Measurements from ENCODE around the gene RAB14. TPM values are rescaled to one million over a fixed set of nuclear protein-coding genes. Genes with fewer than 3 reads are reported as not detected.
"Not testable (repeated sequence)": the region's sequence is repeated elsewhere in the genome, so short reads cannot be mapped to it uniquely, and the experiment has no call there.

RAB14 gene
- total and polyA plus RNA-seq, 2 donors (not counting 1 experiment from before 2014, with no cell fraction given), result 29.1 to 46.6 TPM

DNA sequence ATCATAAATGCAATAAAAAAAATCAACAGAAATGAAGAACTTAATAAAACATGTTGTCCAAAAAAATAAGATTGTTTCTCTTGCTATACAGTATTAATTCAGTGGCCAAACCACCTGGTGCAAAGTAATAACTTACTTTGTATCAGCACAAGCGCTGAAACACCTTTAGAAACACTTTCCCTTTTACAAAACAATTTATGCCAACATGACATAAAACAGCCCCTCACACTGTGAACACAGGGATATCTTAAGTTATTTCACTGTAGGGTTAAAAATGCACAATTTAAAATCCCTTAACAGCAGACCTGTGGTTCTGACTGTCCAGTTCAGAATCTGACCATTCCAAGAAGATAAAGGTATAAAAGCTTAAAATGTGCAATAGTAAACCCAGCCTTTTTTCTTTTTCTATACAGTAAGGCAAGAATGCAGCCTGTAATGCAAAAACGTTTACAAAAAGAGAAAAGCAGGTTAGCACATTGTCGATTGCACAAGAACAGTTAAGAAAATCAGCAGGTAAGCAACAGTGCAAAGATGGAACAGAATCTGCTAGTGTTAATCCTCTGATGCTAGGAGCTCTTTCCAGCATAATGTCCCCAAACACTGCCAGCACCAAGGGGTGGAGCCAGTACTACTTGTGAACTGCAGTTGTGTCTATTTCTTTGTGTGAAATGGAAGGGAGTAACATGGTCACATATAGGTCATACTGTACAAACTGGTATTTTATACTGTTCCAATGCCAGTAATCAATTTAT is 21.6 kb downstream of the RAB14 start:
- DNase-seq (ENCODE audit: low read depth in 2 of 2), result no peak
- H3K4me1 ChIP-seq (ENCODE audit: control insufficient read depth, extremely low read depth, insufficient read depth, low read length), result no peaks in the 10 kb centered on the region
- H3K4me2 ChIP-seq (ENCODE audit: extremely low read depth, insufficient read depth, low read length), result no peak overlapping the region
- TF ChIP-seq CTCF (conservative IDR thresholded peaks at IDR 0.05 in 1 of 2, IDR thresholded peaks at IDR 0.05 in 1 of 2; ENCODE audit: low read depth in 1 of 2, low read length in 2 of 2) (no peak), EZH2 (IDR thresholded peaks at IDR 0.05; ENCODE audit: low read length, missing control alignments) (no peak)
- peaks cover 12% of the 10 kb centered on the region for H3K79me2 ChIP-seq (ENCODE audit: control insufficient read depth, insufficient read depth, low read length)
- no peak overlapping the region for H3K27ac ChIP-seq (ENCODE audit: insufficient read depth, low read length)
- no peaks in the 10 kb centered on the region for H4K20me1 ChIP-seq (ENCODE audit: control insufficient read depth, extremely low read depth, insufficient read depth, low read length)
- no peak overlapping the region for H3K9ac ChIP-seq (ENCODE audit: insufficient read depth, low read length)
- H3K27me3 ChIP-seq (ENCODE audit: control insufficient read depth, insufficient read depth, low read length), result no peaks in the 10 kb centered on the region
- H3K36me3 ChIP-seq (ENCODE audit: control insufficient read depth, insufficient read depth, low read length), result no peaks in the 10 kb centered on the region
- H3K4me3 ChIP-seq (replicated peaks in 1 of 4; ENCODE audit: control extremely low read depth in 1 of 4, insufficient read depth in 1 of 4, low read depth in 3 of 4, low read length in 4 of 4), result no peak overlapping the region
- H3K9me3 ChIP-seq (ENCODE audit: control insufficient read depth, insufficient read depth, low read depth, low read length), result no peaks in the 10 kb centered on the region
- H2AFZ ChIP-seq (ENCODE audit: low read length), result no peak overlapping the region

DNA sequence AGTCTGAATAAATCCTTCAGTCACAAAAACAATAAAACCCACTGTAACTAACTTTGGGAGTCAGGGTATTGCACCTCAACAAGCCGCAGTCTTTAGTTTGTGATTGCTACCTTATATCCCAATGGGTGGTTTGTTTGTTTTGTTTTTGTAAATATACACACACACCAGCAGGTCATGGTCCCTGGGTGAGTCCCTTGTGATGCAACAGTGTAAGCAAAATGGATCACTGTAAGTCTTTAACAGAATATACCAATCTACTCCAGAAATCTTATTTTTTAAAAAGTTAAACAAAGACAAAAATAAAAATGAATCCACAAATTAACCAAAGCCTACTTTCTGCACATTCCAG is 22.3 kb downstream of the RAB14 start:
- not testable (repeated sequence) for H3K27me3 ChIP-seq (ENCODE audit: control insufficient read depth, insufficient read depth, low read length); H3K9ac ChIP-seq (ENCODE audit: insufficient read depth, low read length); H3K4me3 ChIP-seq (replicated peaks in 1 of 4; ENCODE audit: control extremely low read depth in 1 of 4, insufficient read depth in 1 of 4, low read depth in 3 of 4, low read length in 4 of 4); H2AFZ ChIP-seq (ENCODE audit: low read length); H3K4me1 ChIP-seq (ENCODE audit: control insufficient read depth, extremely low read depth, insufficient read depth, low read length); H3K4me2 ChIP-seq (ENCODE audit: extremely low read depth, insufficient read depth, low read length); H4K20me1 ChIP-seq (ENCODE audit: control insufficient read depth, extremely low read depth, insufficient read depth, low read length); H3K27ac ChIP-seq (ENCODE audit: insufficient read depth, low read length); H3K9me3 ChIP-seq (ENCODE audit: control insufficient read depth, insufficient read depth, low read depth, low read length); H3K36me3 ChIP-seq (ENCODE audit: control insufficient read depth, insufficient read depth, low read length); DNase-seq (ENCODE audit: low read depth in 2 of 2)
- H3K79me2 ChIP-seq (ENCODE audit: control insufficient read depth, insufficient read depth, low read length), result peaks cover 10% of the 10 kb centered on the region

- Histone ChIP-seq H3K27me3 (ENCODE audit: control insufficient read depth, insufficient read depth, low read length) (no peaks in the 10 kb centered on the region), H4K20me1 (ENCODE audit: control insufficient read depth, extremely low read depth, insufficient read depth, low read length) (no peaks in the 10 kb centered on the region), H3K79me2 (ENCODE audit: control insufficient read depth, insufficient read depth, low read length) (peaks cover 5% of the 10 kb centered on the region), H3K9ac (ENCODE audit: insufficient read depth, low read length) (no peak overlapping the region), H3K9me3 (ENCODE audit: control insufficient read depth, insufficient read depth, low read depth, low read length) (no peaks in the 10 kb centered on the region), H2AFZ (ENCODE audit: low read length) (no peak overlapping the region), H3K4me2 (ENCODE audit: extremely low read depth, insufficient read depth, low read length) (no peak overlapping the region), H3K27ac (ENCODE audit: insufficient read depth, low read length) (no peak overlapping the region), H3K36me3 (ENCODE audit: control insufficient read depth, insufficient read depth, low read length) (peaks cover 1% of the 10 kb centered on the region), H3K4me1 (ENCODE audit: control insufficient read depth, extremely low read depth, insufficient read depth, low read length) (no peaks in the 10 kb centered on the region), H3K4me3 (replicated peaks in 1 of 4; ENCODE audit: control extremely low read depth in 1 of 4, insufficient read depth in 1 of 4, low read depth in 3 of 4, low read length in 4 of 4) (no peak overlapping the region)
- TF ChIP-seq CTCF (conservative IDR thresholded peaks at IDR 0.05 in 1 of 2, IDR thresholded peaks at IDR 0.05 in 1 of 2; ENCODE audit: low read depth in 1 of 2, low read length in 2 of 2) (no peak), EZH2 (IDR thresholded peaks at IDR 0.05; ENCODE audit: low read length, missing control alignments) (no peak)
- DNase-seq (ENCODE audit: low read depth in 2 of 2), result no peak
These were observed 22.8 kb downstream of the RAB14 start for GRCh38 chr9:121178676-121179372.
